Progenitor cell of endocrine pancreas (in vitro differentiated cells): Measurements from ENCODE around the gene ROMO1. TPM values are rescaled to one million over a fixed set of nuclear protein-coding genes. Genes with fewer than 3 reads are reported as not detected.

Source experiments
- DNase-seq: peaks from one replicate; pipeline ENCODE4 v3.0.0; 2021; ENCODE audit warnings: low spot score; ENCODE audit not compliant: unreplicated experiment
- H3K27ac Mint-ChIP-seq: 2 replicates; pipeline ENCODE4 v1.8.0; 2021; ENCODE audit warnings: mild to moderate bottlenecking, moderate library complexity, mixed read lengths
- H3K27me3 Mint-ChIP-seq: 2 replicates; pipeline ENCODE4 v1.8.0; 2021; ENCODE audit warnings: mixed read lengths
- H3K36me3 Mint-ChIP-seq: 2 replicates; pipeline ENCODE4 v1.8.0; 2022; ENCODE audit warnings: mixed read lengths; ENCODE audit not compliant: insufficient read depth
- H3K4me1 Mint-ChIP-seq: 2 replicates; pipeline ENCODE4 v1.8.0; 2021; ENCODE audit warnings: low read depth, mixed read lengths
- H3K4me3 Mint-ChIP-seq: 2 replicates; pipeline ENCODE4 v1.8.0; 2021; ENCODE audit warnings: low read depth, mild to moderate bottlenecking, moderate library complexity, mixed read lengths
- H3K9me3 Mint-ChIP-seq: 2 replicates; pipeline ENCODE4 v1.8.0; 2021; ENCODE audit warnings: low read depth, mixed read lengths
- long read RNA-seq: library from polyadenylated mRNA; unstranded; transcript quantifications from one replicate; pipeline ENCODE4 v2.0.0, GENCODE V29; 2020
- total RNA-seq: library from RNA; stranded (reverse); gene quantifications from 2 replicates; pipeline ENCODE4 v1.2.1, GENCODE V29; 2021
- TF ChIP-seq, protein P1 (sequence below): fragments of 200-600 bp; sonication (generic); IDR thresholded peaks from one replicate; pipeline ENCODE4 v1.5.0; 2021; ENCODE audit warnings: antibody characterized with exemption, mild to moderate bottlenecking; ENCODE audit not compliant: unreplicated experiment

ROMO1 gene
- total RNA-seq: 129 and 140 TPM in 2 replicates
- long read RNA-seq, transcript ROMO1-203 (3 exons, 422 nt): major isoform, 21 of 40 reads
- long read RNA-seq, transcript ROMO1-204 (3 exons, 498 nt): minor isoform, 13 of 40 reads
- long read RNA-seq, partial matches to known transcripts: 1 of 40 reads
- long read RNA-seq, other reads (novel, unspliced or antisense): 1 of 40 reads

DNA sequence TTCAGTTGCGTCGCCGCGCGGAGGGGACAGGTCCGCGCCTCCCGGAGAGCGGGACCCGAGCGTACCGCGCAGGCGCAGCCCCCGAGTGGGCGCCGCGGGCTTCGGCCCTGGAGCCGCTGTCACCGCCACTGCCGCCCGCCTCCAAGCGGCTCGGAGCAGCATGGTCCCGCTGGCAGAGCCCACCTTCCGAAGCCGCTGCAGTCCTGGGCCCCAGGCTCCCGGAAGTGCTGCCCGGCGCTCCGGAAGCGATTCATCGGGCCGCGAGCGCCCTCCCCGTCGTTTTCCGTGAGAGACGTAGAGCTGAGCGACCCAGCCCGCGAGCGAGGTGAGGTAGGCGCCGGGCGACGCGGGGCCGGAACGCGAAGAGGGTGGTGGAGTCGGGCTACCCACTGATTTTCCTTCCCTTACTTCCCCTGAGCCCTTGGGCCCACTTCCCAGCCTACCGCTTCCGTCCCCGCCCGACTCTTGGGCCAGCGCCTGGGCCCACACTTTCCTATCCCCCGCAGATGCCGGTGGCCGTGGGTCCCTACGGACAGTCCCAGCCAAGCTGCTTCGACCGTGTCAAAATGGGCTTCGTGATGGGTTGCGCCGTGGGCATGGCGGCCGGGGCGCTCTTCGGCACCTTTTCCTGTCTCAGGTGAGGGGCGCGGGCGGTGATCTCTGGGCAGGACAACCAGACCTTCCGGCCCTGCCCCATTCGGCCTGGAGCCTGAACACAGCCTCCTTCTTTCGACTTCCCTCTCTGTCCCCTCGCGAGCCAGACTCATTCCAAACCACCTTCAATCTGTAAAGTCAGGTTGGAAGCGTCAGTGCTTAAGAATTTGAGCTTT is at the start of gene ROMO1, which contains the start of gene NFS1:
TSS of gene ROMO1 (plus strand) at position 279 of the 830 bp plus-strand sequence. CDS start at position 507, 228 bp downstream.
TSS of gene NFS1 (minus strand) at position 226 of the 830 bp plus-strand sequence. CDS start at position 162, 64 bp downstream.
- H3K4me1 Mint-ChIP-seq: peaks cover 28% of the 10 kb centered on the region
- TF ChIP-seq, protein P1, sequence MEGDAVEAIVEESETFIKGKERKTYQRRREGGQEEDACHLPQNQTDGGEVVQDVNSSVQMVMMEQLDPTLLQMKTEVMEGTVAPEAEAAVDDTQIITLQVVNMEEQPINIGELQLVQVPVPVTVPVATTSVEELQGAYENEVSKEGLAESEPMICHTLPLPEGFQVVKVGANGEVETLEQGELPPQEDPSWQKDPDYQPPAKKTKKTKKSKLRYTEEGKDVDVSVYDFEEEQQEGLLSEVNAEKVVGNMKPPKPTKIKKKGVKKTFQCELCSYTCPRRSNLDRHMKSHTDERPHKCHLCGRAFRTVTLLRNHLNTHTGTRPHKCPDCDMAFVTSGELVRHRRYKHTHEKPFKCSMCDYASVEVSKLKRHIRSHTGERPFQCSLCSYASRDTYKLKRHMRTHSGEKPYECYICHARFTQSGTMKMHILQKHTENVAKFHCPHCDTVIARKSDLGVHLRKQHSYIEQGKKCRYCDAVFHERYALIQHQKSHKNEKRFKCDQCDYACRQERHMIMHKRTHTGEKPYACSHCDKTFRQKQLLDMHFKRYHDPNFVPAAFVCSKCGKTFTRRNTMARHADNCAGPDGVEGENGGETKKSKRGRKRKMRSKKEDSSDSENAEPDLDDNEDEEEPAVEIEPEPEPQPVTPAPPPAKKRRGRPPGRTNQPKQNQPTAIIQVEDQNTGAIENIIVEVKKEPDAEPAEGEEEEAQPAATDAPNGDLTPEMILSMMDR: peak; percentile 50
- peaks cover 9% of the 10 kb centered on the region for H3K36me3 Mint-ChIP-seq
- peak within 1 kb of the TSS; percentile 98 for H3K27ac Mint-ChIP-seq
- DNase-seq: peak; percentile 80
- peak within 1 kb of the TSS; percentile 90 for H3K4me3 Mint-ChIP-seq
- H3K9me3 Mint-ChIP-seq: no peaks in the 10 kb centered on the region
- no peaks in the 10 kb centered on the region for H3K27me3 Mint-ChIP-seq

DNA sequence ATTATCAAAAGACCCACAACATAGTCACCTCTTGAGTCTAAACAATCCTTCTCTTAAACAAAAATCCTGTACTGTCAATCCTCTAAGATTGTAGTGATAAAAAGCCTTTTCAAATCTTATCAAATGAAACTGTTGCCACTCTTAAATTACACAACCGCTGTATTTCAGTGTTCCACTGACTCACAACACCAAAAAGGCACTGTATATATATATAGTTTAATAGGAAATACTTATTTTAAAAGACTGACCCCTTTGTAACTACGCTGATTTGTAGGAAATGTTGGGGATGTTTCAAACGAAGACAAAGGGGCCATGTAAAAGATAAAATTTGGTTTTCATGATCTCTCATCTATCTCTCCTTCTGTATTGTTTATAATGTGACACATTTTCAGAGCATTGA is 48.6 kb upstream of the ROMO1 start:
- H3K9me3 Mint-ChIP-seq: no peaks in the 10 kb centered on the region
- no peaks in the 10 kb centered on the region for H3K27me3 Mint-ChIP-seq
- TF ChIP-seq, protein P1: no peak
- no peak for DNase-seq
- peaks cover 9% of the 10 kb centered on the region for H3K4me1 Mint-ChIP-seq
- H3K27ac Mint-ChIP-seq: peak overlapping the region; percentile 5
- H3K36me3 Mint-ChIP-seq: peaks cover 2% of the 10 kb centered on the region
- H3K4me3 Mint-ChIP-seq: no peak overlapping the region

DNA sequence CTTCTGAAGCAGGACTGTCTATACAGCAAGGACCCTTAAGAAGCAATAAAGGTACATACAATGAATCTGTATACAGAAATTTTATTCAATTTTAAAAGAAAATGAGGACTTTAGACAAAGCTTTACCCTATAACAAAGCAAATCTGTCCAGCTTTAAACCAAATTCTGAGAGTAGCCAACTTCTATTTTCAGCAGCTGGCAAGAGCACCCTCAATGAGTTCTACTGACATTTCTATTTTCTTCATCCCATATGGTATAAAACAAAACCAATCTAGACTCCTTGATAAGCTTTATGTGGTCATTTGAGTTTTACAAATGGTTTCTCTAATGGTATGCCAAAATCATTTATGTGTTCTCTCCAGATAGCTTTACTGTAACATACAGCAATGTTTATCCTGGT is 47.2 kb upstream of the ROMO1 start:
- no peaks in the 10 kb centered on the region for H3K9me3 Mint-ChIP-seq
- TF ChIP-seq, protein P1: no peak
- peaks cover 2% of the 10 kb centered on the region for H3K36me3 Mint-ChIP-seq
- H3K4me1 Mint-ChIP-seq: peaks cover 9% of the 10 kb centered on the region
- no peak overlapping the region for H3K4me3 Mint-ChIP-seq
- no peak for DNase-seq
- no peak overlapping the region for H3K27ac Mint-ChIP-seq
- H3K27me3 Mint-ChIP-seq: no peaks in the 10 kb centered on the region

DNA sequence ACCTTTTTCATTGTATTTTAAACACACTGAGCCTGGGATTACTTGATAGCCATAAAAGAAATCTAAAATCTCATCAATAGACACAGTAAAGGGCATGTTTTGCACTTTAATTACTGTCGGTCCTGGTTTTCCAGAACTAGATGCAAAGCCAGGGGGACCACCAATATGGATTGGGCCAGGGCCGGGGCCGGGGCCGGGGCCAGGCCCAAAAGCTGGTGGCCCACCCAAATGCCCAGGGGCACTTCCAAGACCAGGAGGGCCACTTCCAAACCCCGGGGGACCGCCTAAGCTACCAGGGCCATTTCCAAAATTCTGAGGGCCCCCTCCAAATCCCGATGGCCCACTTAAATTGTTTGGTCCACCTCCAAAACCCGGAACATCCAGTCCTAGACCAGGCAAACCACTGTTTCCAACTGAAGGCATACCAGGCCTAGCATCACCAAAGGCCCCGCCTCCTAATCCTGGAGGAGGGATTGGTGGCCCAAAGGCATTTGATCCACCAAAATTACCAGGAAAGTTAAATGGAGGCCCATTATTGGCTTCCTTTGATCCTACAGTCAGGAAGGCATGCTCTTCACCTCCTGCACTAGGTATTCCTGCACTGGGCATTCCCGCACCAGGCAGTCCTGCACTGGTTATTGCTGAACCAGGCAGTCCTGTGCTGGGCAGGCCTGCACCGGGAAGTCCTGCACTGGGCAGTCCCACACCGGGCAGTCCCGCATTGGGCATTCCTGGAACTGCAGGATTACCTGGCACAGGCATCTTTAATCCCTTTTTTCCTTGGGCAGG is 46.4 kb upstream of the ROMO1 start:
- DNase-seq: no peak
- no peaks in the 10 kb centered on the region for H3K9me3 Mint-ChIP-seq
- H3K27ac Mint-ChIP-seq: no peak overlapping the region
- H3K4me3 Mint-ChIP-seq: no peak overlapping the region
- peaks cover 14% of the 10 kb centered on the region for H3K4me1 Mint-ChIP-seq
- no peaks in the 10 kb centered on the region for H3K27me3 Mint-ChIP-seq
- TF ChIP-seq, protein P1: no peak
- H3K36me3 Mint-ChIP-seq: peaks cover 5% of the 10 kb centered on the region

DNA sequence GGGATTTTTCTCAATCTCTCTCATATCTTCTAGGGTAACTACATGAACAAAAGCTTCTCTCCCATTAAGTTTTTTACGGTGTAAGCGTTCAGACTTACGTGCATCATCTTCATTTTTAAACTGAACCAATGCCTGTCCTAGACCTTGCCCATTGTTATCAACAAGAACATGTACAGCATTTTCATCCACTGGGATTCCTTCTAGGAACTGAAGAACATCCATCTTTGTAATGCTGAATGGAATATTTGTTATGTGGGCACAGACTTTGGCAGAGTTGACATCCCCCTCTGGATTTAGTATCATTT is 45.8 kb upstream of the ROMO1 start:
- Mint-ChIP-seq H3K4me1 (peaks cover 15% of the 10 kb centered on the region), H3K9me3 (no peaks in the 10 kb centered on the region), H3K36me3 (peaks cover 5% of the 10 kb centered on the region), H3K4me3 (no peak overlapping the region), H3K27ac (no peak overlapping the region), H3K27me3 (no peaks in the 10 kb centered on the region)
- no peak for DNase-seq
- TF ChIP-seq, protein P1: no peak
